Transverse colon (tissue), 4 donors: ENCODE measurements around the gene DOCK2. TPM values are rescaled to one million over a fixed set of nuclear protein-coding genes. Genes with fewer than 3 reads are reported as not detected.

ENCODE experiments used
- DNase-seq: peaks from one replicate; pipeline ENCODE4 v3.0.0-alpha.2; 2019
- H3K27ac ChIP-seq, 4 donors: fragments of 200-600 bp; sonication (generic); 2 replicates each; pipeline ENCODE4 v1.5.1; 2016 to 2018; ENCODE audit warnings: inconsistent platforms in 4 of 4
- H3K27me3 ChIP-seq: fragments of 200-600 bp; sonication (generic); 2 replicates; pipeline ENCODE4 v1.5.1; 2017; ENCODE audit warnings: inconsistent platforms
- H3K36me3 ChIP-seq, 4 donors: fragments of 200-600 bp; sonication (generic); 2 replicates each; pipeline ENCODE4 v1.5.1; 2017 to 2019; ENCODE audit warnings: inconsistent platforms in 4 of 4
- H3K4me1 ChIP-seq, 4 donors: fragments of 200-600 bp; sonication (generic); 2 replicates each; pipeline ENCODE4 v1.5.1; 2017 to 2020; ENCODE audit warnings: inconsistent platforms in 4 of 4
- H3K4me3 ChIP-seq, 4 donors: fragments of 200-600 bp; sonication (generic); 1 replicate in 1 of 4; 2 replicates in 3 of 4; pipeline versions ENCODE4 v1.5.1 to v1.6.1; 2017 to 2019; ENCODE audit warnings: inconsistent platforms in 4 of 4
- H3K9me3 ChIP-seq, 2 donors: fragments of 200-600 bp; sonication (generic); 2 replicates each; pipeline ENCODE4 v1.5.1; 2017 to 2019; ENCODE audit warnings: inconsistent platforms in 2 of 2
- EP300 ChIP-seq: sonication (generic); formaldehyde crosslinking; IDR thresholded peaks from one replicate; pipeline ENCODE4 v1.6.1; 2017; ENCODE audit warnings: antibody characterized with exemption, low read depth
- POLR2A ChIP-seq: fragments of 450-650 bp; IDR thresholded peaks from one replicate; pipeline ENCODE4 v1.6.1; 2016; ENCODE audit warnings: antibody characterized with exemption, mild to moderate bottlenecking, moderate library complexity
- POLR2AphosphoS5 ChIP-seq, 3 donors: sonication (generic); formaldehyde crosslinking; IDR thresholded peaks; one replicate each; pipeline ENCODE4 v1.6.1; 2016; ENCODE audit warnings: antibody characterized with exemption in 3 of 3
- WGBS, 2 donors: methylation state at CpG; one replicate each; pipeline ENCODE4 v1.1.5; 2018; ENCODE audit warnings: low coverage in 1 of 2; 5-methylcytosine and 5-hydroxymethylcytosine counted together
- in situ Hi-C, 4 donors: fragments of 200-750 bp; cut with MboI; loops; one replicate each; pipeline versions ENCODE4 v1.15.0 to v1.15.1; 2017; ENCODE audit warnings: low sequenced_read_pairs in 3 of 4, low pct_ligation_motif_present in 1 of 4, low pct_unique_long_range_greater_than_20kb in 1 of 4
- intact Hi-C: fragments of 100-400 bp; cut with DNase I; formaldehyde crosslinking; loops from one replicate; pipeline ENCODE4 v1.15.1; 2023; ENCODE audit warnings: low total_unique reads
- total RNA-seq, 4 donors: library from RNA; depleted of rRNA; stranded (reverse); fragments of >200 nt; gene quantifications; one replicate each; pipeline ENCODE4 v1.1.0, GENCODE V29; 2016
- TF ChIP-seq, protein P1 (sequence below), 5 experiments: fragments of 200-600 bp in 3 of 5; fragments of 450-650 bp in 2 of 5; sonication (generic) in 3 of 5; IDR thresholded peaks; 1 replicate in 2 of 5; 2 replicates in 3 of 5; pipeline ENCODE4 v1.5.1; 2016 to 2017; ENCODE audit warnings: antibody characterized with exemption in 5 of 5, inconsistent platforms in 3 of 5, mild to moderate bottlenecking in 2 of 5, moderate library complexity in 1 of 5

DOCK2 gene
- total RNA-seq, 4 donors from 2014 or later = 8.3 to 24.0 (median 14.3) TPM

DNA sequence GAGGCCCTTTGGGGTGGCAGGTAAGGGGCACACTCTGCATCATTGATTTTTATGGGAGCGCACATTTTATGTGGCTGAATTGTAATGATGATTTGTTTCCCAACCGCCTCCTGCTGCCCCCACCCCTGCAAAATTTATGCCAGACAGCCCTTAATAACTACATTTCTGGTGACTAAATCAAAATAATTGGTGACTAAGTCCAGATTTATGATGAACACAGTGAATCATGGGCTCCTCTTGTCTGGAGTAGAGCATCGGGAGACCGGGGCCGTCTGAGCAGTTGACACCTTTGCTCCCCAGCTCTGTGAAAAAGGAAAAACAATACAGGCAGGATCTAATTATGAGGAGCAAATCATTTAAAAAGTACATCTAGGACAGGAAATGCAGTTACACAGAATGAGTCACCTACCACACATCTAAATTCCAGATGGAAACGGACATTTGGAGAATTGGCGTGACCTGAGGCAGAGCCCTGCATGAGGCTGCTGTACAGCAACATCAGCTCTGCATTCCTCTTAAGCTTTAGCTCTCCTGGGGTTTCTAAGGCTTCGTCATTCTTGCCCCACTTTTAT, 58.9 kb downstream of the DOCK2 start:
- H3K36me3 ChIP-seq = no peaks in the 10 kb centered on the region
- in situ Hi-C loops (no loop called here), intact Hi-C loops (no loop called here)
- H3K4me3 ChIP-seq = no peak overlapping the region
- DNase-seq = no peak
- no peak overlapping the region for H3K27ac ChIP-seq
- H3K27me3 ChIP-seq = no peaks in the 10 kb centered on the region
- H3K9me3 ChIP-seq = no peaks in the 10 kb centered on the region
- TF ChIP-seq EP300 = no peak
- no peak for TF ChIP-seq POLR2AphosphoS5 (IDR thresholded peaks at IDR 0.05)
- no peak for TF ChIP-seq POLR2A
- TF ChIP-seq, protein P1, sequence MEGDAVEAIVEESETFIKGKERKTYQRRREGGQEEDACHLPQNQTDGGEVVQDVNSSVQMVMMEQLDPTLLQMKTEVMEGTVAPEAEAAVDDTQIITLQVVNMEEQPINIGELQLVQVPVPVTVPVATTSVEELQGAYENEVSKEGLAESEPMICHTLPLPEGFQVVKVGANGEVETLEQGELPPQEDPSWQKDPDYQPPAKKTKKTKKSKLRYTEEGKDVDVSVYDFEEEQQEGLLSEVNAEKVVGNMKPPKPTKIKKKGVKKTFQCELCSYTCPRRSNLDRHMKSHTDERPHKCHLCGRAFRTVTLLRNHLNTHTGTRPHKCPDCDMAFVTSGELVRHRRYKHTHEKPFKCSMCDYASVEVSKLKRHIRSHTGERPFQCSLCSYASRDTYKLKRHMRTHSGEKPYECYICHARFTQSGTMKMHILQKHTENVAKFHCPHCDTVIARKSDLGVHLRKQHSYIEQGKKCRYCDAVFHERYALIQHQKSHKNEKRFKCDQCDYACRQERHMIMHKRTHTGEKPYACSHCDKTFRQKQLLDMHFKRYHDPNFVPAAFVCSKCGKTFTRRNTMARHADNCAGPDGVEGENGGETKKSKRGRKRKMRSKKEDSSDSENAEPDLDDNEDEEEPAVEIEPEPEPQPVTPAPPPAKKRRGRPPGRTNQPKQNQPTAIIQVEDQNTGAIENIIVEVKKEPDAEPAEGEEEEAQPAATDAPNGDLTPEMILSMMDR (IDR thresholded peaks at IDR 0.05) = no peak
- 31 to 74% methylated on average over 3 to 8 of the region's 8 CpGs for WGBS, 2 donors
- no peaks in the 10 kb centered on the region for H3K4me1 ChIP-seq

DNA sequence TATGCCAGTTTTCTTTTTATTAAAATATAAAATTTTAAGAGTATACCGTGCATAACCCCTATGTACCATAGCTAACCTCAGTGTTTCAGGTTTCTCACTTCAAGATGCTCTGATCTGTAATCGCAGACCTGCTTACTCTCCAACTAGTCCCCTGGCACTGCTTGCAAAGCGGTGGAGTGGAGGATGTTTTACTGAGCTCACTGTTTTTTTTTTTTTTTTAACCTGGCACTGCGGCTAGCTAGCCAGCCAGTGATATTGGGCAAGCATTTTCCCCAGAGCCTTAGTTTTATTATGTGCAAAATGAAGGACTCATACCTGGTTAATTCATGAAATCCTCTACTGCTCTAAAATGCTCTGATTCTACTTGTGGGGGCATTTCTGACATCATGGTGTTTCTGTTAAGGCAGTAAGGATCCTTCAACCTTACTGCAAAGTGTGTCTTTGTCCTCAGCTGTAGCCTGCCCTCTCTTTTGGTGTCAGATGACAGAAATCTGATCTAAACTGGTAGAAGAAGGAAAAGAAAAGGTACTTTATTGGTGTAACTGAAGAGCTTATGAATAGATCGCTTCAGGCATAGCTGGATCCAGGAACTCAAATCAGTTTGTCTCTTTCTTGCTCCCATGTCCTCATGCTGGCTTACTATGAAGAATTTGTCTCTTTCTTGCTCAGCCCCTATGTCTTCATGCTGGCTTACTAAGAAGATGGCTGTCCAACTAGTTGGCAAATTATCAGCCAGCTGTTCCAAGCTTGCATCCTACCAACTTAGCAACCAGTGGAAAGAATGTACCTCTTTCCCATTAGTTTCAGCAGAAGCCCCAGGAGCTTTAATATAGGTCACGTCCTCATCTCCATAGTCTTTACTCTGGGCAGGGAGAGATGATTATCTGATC, 59.8 kb downstream of the DOCK2 start:
- WGBS, 2 donors = 82 to 84% methylated on average over 5 to 6 of the region's 6 CpGs
- no peak overlapping the region for H3K27ac ChIP-seq
- in situ Hi-C loops (no loop called here), intact Hi-C loops (no loop called here)
- no peaks in the 10 kb centered on the region for H3K36me3 ChIP-seq
- no peaks in the 10 kb centered on the region for H3K9me3 ChIP-seq
- no peak overlapping the region for H3K4me3 ChIP-seq
- TF ChIP-seq POLR2AphosphoS5 (IDR thresholded peaks at IDR 0.05) (no peak), POLR2A (no peak), EP300 (no peak)
- TF ChIP-seq, protein P1 (IDR thresholded peaks at IDR 0.05) = no peak
- no peak for DNase-seq
- no peaks in the 10 kb centered on the region for H3K27me3 ChIP-seq
- H3K4me1 ChIP-seq = no peaks in the 10 kb centered on the region

DNA sequence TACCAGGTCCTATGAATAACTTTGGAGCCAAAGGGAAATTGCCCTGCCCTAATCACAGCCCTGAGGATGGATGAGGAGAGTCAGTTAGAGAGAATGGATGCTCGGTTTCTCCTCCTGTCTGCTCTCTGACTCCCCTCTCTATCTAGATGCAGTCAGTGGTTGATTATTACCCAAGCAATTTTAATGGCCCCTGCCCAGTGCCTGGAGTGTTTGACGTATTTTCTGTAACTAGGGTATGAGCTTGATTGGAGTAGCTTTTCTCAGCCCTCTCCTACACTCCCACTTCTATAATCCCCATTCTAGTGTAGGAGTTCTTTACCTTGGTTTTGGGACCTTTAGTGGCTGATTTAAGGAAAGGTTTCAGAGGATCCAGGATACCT, 60.4 kb downstream of the DOCK2 start:
- in situ Hi-C loops = no loop called here
- H3K4me1 ChIP-seq = no peaks in the 10 kb centered on the region
- WGBS, 2 donors = 57% methylated on average over 2 of the region's 2 CpGs; no CpG with 5 or more reads in 1 of the 2 donors
- H3K27ac ChIP-seq = no peak overlapping the region
- no peak overlapping the region for H3K4me3 ChIP-seq
- DNase-seq = no peak
- no peaks in the 10 kb centered on the region for H3K27me3 ChIP-seq
- no peaks in the 10 kb centered on the region for H3K36me3 ChIP-seq
- H3K9me3 ChIP-seq = no peaks in the 10 kb centered on the region
- TF ChIP-seq, protein P1 (IDR thresholded peaks at IDR 0.05) = no peak
- TF ChIP-seq POLR2A = no peak
- no peak for TF ChIP-seq EP300
- no peak for TF ChIP-seq POLR2AphosphoS5 (IDR thresholded peaks at IDR 0.05)
- intact Hi-C loops = no loop called here

DNA sequence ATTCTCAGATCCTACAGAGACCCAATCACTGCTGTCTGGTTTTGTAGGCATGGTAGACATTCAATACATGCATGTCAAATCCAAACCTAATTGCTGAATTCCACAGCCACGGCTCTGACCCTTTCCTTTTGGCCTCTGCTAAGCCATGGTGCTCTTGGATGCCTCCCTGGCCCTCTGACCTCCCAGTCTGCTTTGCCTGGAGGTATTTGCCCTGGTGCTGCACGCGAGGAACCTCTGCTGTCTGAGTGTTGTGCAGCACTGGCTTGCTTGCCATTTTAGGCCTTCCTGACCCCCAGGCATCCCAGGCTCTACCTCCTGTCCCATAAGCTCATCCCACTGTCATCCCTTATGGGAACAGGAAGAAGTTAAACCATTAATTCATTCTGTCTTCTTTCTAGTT, 60.9 kb downstream of the DOCK2 start:
- 50 to 67% methylated on average over 1 to 3 of the region's 3 CpGs for WGBS, 2 donors
- in situ Hi-C loops = no loop called here
- intact Hi-C loops = no loop called here
- Histone ChIP-seq H3K27ac (no peak overlapping the region), H3K4me3 (no peak overlapping the region), H3K9me3 (no peaks in the 10 kb centered on the region), H3K27me3 (no peaks in the 10 kb centered on the region), H3K36me3 (no peaks in the 10 kb centered on the region), H3K4me1 (no peaks in the 10 kb centered on the region)
- TF ChIP-seq EP300 = no peak
- no peak for TF ChIP-seq POLR2A
- TF ChIP-seq POLR2AphosphoS5 (IDR thresholded peaks at IDR 0.05) = no peak
- TF ChIP-seq, protein P1 (IDR thresholded peaks at IDR 0.05) = no peak
- no peak for DNase-seq
